ENCODE results near the gene MAN2C1.
"Not testable (repeated sequence)": the region's sequence is repeated elsewhere in the genome, so short reads cannot be mapped to it uniquely, and the experiment has no call there.

MAN2C1 gene

DNA sequence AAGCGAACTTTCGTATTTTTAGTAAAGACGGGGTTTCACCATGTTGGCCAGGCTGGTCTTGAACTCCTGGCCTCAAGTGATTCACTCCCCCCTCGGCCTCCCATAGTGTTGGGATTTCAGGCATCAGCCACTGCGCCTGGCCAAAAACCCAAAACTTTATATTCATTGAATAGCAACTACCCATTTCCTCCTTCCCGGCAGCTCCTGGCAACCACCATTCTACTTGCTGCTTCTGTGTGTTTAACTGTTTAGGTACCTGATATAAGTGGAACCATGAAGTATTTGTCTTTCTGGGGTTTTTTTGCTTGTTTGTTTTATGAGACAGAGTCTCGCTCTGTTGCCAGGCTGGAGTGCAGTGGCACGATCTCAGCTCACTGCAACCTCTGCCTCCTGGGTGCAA lies 24.5 kb downstream of the MAN2C1 start:
- DNase-seq (ENCODE audit: low spot score) = not testable (repeated sequence)

DNA sequence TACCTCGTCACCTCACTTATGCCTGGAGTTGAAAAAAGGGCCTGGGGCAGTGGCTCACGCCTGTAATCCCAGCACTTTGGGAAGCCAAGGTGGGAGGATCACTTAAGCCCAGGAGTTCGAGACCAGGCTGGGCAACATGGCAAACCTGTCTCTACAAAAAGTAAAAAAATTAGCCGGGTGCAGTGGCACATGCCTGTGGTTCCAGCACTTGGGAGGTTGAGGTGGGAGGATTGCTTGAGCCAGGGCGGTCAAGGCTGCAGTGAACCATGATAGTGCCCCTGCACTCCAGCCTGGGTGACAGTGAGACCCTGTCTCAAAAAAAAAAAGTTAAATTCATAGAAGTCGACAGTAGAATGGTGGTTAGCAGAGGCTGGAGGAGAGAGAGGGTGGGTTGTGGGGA lies 26.2 kb downstream of the MAN2C1 start:
- DNase-seq (ENCODE audit: low spot score) = no peak

DNA sequence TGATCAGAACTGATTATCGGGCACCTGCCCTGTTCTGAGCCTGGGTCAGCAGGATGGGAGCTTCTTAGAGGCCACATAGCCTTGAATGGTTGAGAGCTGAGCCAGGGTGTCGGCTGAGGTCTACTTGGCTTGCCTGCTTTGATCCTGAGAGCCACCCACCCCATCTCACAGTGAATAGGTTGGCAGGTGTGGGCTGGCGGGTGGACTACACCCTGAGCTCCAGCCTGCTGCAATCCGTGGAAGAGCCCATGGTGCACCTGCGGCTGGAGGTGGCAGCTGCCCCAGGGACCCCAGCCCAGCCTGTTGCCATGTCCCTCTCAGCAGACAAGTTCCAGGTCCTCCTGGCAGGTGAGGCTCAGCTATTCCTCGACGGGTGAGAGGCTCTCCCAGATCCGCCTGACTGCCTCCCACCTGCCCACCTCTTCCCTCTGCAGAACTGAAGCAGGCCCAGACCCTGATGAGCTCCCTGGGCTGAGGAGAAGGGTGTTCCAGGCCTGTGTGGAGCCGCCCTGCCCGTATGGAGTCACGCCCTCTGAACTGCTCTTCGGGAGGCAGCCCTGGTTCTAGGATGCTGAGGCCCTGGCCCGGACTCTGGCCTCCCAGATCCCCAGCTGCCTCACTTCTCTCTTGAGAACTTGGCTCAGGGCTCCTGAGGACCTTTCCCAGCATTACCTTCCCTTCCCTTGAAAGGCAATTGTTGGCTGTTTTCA lies 28.7 kb downstream of the MAN2C1 start:
- DNase-seq (ENCODE audit: low spot score) = no peak

DNA sequence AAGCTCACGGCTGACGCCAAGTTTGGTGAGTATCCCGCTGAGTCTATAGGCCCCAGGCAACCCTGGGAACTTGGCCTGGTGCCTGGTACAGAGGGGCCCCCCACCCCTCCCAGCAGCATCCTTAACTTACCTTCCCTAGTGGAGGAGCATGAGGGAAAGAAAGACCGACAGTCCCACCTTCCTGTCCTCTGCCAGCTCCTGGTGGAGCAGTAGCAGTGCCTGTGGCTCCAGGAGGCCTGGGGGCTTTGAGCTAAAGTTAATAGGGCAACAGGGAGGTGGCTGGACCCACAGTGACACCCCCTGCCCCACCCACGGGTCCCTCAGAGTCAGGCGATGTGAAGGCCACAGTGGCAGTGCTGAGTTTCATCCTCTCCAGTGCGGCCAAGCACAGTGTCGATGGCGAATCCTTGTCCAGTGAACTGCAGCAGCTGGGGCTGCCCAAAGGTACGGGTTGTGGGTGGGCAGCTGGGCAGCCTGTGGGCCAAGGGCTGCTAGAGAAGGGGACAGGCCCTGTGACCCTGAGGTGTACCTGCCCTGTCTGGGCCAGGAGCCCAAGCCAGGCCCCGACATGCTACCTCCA lies 29.7 kb downstream of the MAN2C1 start:
- no peak for DNase-seq (ENCODE audit: low spot score)

GRCh38 chr15:75335705-75336355 lies 32.6 kb downstream of the MAN2C1 start, which contains the start of gene COMMD4:
TSS of gene COMMD4 (plus strand) at chr15:75336063. CDS start at chr15:75336090, 27 bp downstream.
- DNase-seq (ENCODE audit: low spot score) = peak; percentile 68

DNA sequence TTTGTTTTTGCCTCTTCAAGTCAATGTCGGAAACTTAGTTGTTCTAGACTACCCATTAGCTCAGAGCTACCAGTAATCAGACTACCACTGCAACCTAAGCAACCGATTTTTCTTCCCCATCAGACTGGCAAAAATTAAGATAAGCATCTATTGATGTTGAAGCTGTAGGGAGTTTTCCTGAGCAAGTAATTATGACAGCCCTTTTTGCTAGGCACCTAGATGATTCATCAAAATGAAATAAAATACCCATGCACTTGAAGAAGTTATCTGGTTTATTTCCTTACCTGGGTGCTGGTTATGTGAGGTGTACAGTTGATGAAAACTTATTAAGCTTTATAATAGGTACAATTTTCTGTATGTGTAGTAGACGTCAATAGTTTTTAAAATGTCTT lies 33.1 kb downstream of the MAN2C1 start:
- DNase-seq (ENCODE audit: low spot score) = no peak

GRCh38 chr15:75333654-75334419 lies 34.6 kb downstream of the MAN2C1 start:
- DNase-seq (ENCODE audit: low spot score) = not testable (repeated sequence)

DNA sequence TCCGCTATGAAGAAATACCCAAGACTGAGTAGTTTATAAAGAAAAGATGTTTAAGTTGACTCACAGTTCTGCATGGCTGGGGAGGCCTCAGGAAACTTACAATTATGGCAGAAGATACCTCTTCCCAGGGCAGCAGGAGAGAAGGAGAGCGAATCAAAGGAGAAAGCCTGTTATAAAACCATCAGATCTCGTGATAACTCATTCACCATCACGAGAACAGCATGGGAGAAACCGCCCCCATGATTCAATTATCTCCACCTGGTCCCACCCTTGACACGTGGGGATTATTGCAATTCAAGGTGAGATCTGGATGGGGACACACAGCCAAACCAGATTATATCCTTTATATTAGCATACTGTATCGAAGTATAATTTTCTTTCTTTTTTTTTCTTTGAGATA lies 36.3 kb downstream of the MAN2C1 start:
- not testable (repeated sequence) for DNase-seq (ENCODE audit: low spot score)

DNA sequence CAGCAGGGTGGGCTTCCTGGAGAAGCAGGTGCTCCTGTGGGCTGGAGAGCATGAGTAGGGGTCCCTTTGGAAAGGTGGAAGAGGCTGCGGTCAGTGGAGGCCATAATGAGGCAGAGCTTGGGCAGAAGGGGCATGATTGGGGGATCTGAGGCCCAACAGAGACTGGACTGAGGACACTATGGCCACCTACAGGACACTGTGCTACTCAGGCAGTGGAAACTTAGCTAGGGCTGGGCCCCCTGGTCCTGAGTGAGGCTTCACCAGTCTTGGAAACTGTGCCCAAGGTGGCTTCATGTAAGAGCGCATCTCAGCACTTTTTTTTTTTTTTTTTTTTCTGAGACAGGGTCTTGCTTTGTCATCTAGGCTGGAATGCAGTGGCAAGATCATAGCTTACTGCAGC lies 38.8 kb downstream of the MAN2C1 start:
- DNase-seq (ENCODE audit: low spot score) = no peak

DNA sequence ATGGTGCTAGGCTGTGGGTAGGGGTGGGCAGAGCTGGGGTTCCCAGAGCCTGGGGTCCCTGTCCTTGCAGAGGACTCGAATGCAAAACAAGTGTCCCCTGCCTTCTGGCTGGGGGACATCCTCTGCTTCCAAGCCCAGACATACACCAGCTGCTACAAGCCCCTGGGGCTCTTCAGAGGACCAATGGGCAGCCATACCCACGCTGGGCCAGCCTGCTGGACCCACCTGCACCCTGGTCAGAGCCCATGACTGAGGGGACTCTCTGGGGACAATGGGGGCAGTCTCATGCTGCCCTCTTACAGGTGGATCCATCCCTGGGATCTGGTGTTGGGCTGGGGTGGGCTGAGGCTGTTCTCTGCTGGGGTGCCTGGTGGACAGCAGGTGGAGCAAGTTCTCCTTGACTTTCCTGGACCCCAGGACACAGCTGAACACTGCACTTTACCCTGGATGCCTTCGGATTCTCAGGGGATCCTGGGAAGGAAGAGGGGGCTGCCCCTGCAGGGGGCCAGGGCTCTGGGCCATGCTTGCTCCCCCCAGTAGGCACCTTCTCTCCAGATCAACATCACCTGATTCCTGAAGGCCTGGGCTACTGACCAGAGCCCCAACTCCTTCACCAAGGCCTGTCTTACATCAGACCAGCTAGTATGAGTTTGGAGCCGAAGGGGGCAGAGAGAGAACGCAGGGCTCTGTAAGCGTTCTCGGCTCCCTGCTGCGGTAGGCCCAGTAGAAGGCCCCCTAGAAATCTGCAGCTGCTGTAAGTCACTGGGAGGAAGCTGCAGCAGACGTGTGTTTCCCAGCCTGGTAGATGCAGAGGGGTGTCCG lies 39.7 kb downstream of the MAN2C1 start:
- DNase-seq (ENCODE audit: low spot score) = no peak

DNA sequence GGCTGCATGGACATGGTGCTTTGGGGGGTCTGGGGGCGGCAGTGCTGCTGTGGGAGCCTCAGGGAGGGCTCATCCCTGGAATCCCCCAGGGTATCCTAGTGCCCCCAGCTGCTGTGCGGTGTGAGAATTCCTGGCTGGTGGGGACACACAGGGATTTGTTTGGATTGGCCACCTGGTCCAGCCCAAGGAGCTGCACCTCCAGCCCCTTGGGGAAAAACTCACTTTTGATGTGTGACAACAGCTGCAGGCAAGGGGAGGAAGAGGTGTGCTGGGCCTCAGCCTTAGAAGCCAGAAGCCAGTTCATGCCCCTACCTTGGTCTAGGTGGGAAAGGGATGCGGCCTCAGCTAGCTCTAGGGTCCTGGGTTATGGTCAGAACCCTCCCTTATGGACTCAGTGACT lies 40.9 kb downstream of the MAN2C1 start:
- no peak for DNase-seq (ENCODE audit: low spot score)

DNA sequence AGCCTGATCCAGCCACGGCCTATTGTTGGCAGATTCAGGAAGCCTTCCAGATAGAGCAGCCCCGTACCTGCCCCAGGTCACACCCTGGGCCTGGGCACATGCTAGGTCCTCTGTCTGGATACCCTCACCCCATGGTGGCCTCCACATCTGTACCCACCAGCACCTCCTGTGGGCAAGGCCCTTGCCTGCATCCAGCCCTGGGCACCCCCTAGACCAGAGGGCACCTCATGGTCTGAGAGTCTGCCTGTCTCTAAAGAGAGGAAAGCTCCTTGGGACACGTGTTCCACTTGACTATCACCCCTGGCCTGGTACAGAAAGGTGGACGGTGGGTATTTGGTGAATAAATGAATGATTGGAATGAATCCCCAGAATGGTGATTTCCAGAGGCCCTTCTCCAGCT lies 41.4 kb downstream of the MAN2C1 start:
- no peak for DNase-seq (ENCODE audit: low spot score)

DNA sequence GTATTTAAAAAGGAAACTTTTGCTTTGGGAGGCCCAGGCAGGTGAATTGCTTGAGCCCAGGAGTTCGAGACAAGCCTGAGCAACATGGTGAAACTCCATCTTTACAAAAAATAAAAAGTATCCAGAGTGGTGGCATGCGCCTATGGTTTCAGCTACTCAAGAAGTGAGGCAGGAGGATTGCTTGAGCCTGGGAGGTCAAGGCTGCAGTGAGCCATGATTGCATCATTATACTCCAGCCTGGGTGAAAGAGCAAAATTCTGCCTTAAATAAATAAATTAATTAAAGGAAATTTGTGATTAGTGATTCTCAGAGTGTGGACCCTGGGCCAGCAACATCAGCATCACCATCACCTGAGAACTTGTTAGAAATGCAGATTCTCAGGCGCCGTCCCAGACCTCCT lies 42.5 kb downstream of the MAN2C1 start:
- DNase-seq (ENCODE audit: low spot score) = no peak

- no peak for DNase-seq (ENCODE audit: low spot score)
Observed at GRCh38 chr15:75321711-75322110, 46.7 kb downstream of the MAN2C1 start.

DNA sequence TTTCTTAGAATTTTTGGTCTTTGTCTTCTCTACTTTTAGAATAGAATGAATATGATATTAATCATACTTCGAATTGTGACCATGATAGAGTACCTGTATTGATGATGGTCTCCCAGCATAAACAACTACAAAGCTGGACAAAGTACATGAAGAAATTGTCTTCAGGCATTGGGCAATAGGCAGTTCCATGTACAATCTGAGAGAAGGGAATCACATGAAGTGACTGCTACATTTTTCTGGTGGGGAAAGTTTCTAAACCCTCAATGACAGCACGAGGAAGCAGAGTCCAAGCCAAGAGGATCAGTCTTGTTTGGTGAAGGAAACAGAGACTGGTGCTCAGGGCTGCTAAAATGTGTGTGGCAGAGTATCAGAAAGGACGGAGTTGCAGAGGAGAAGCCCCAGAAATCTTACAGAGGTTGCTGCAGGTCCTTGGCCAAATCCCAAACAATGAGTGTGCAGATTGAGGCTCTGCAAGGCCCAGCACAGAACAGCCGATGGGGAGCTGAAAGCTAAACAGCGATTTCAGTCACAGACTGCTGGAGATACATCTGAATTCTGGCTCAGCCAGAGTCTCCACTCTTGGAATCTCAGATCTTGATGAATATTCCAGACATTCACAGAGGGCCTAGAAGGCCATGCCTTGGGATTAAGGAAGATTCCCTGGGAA lies 49.0 kb downstream of the MAN2C1 start:
- DNase-seq (ENCODE audit: low spot score) = not testable (repeated sequence)

- DNase-seq (ENCODE audit: low spot score) = no peak
Observed at GRCh38 chr15:75314552-75315290, 53.7 kb downstream of the MAN2C1 start.

DNA sequence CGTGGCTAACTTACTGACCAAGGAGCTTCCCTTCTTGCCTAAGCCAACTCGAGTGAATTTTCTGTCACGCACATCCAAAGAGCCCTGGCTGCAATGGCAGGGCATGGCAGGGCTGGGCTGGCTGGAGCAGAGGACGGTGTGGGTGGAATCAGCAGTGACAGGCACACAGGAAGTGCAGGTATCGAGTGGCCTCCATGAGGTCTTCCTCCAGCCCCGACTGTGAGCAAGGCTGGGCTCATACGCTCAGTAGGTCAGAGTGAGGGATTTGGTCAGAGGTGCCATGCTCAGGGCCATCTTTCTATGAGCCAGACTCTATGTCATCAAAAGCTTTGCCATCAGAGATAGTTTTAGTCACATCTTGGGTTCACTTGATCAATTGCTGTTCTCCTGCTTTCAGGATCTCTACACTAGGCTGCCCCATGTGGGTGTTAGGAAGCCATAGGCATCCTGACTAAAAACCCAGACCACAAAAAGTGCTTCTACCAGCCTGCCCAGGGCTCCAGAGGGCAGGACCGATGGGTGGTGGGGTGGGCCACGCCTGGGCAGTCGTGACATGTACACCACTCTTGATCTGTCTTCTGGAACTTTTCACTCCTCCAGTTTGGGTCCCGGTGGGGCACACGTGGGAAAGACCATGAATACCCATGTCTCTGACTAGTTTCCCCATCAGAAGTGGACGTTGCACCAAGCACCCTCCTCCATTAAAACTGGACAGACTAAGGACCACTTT lies 55.1 kb downstream of the MAN2C1 start:
- no peak for DNase-seq (ENCODE audit: low spot score)

- DNase-seq (ENCODE audit: low spot score) = not testable (repeated sequence)
Observed at GRCh38 chr15:75312548-75312947, 55.9 kb downstream of the MAN2C1 start.

DNA sequence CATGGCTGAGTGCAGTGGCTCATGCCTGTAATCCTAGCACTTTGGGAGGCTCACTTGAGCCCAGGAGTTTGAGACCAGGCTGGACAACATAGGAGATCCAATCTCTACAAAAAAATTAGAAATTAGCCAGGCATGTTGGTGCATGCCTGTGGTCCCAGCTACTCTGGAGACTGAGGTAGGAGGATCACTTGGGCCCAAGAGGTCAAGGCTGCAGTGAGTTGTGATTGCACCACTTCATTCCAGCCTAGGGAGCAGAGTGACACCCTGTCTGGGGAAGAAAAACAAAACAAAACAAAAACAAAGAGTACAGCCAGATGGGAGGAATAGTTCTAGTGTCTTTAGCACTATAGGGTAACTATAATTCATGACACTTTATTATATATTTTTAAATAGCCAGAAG lies 58.7 kb downstream of the MAN2C1 start:
- no peak for DNase-seq (ENCODE audit: low spot score)

Data from CD4-positive, alpha-beta T cell treated with Interleukin-6 at 100 ng/mL for 8 hours (primary cell).